Right lobe of liver (tissue), 6 donors: Measurements from ENCODE around the gene MYL12A. TPM values are rescaled to one million over a fixed set of nuclear protein-coding genes. Genes with fewer than 3 reads are reported as not detected.
A peak's percentile ranks its signal among the peaks of the same experiment; 100 is the strongest.

Experiments
- ATAC-seq, 4 donors: fragments of 200-7000 bp; cut with Tn5 transposase; one replicate each; pipeline ENCODE4 v1.9.1; 2020; ENCODE audit warnings: mild to moderate bottlenecking in 4 of 4, moderate library complexity in 4 of 4
- DNase-seq, 3 donors: peaks; one replicate each; pipeline ENCODE4 v3.0.0-alpha.2; 2020
- H3K27ac ChIP-seq, 3 donors: fragments of 200-600 bp; one replicate each; pipeline ENCODE4 v1.8.0; 2022
- H3K27me3 ChIP-seq, 2 donors: fragments of 200-600 bp; one replicate each; pipeline ENCODE4 v1.8.0; 2022
- H3K36me3 ChIP-seq, 4 donors: fragments of 200-600 bp; sonication (generic) in 1 of 4; one replicate each; pipeline versions ENCODE4 v1.5.1 to v1.8.0; 2017 to 2022; ENCODE audit warnings: control low read depth in 1 of 4
- H3K4me1 ChIP-seq, 4 donors: fragments of 200-600 bp; sonication (generic) in 1 of 4; one replicate each; pipeline versions ENCODE4 v1.5.1 to v1.8.0; 2017 to 2022; ENCODE audit warnings: control low read depth in 1 of 4
- H3K4me3 ChIP-seq, 3 donors: fragments of 200-600 bp; one replicate each; pipeline ENCODE4 v1.8.0; 2022
- H3K9me3 ChIP-seq, 4 donors: fragments of 200-600 bp; sonication (generic) in 1 of 4; one replicate each; pipeline versions ENCODE4 v1.5.1 to v1.8.0; 2017 to 2022; ENCODE audit warnings: control low read depth in 1 of 4
- POLR2A ChIP-seq: fragments of 450-650 bp; IDR thresholded peaks from one replicate; pipeline ENCODE4 v1.6.1; 2017; ENCODE audit warnings: antibody characterized with exemption, mild to moderate bottlenecking
- WGBS: methylation state at CpG from one replicate; pipeline ENCODE4 v1.1.6; 2018; ENCODE audit warnings: low coverage, low lambda C conversion rate; ENCODE audit not compliant: insufficient coverage; ENCODE audit errors: missing lambda C conversion rate; 5-methylcytosine and 5-hydroxymethylcytosine counted together
- intact Hi-C, 2 donors: fragments of 100-400 bp; cut with DNase I; formaldehyde crosslinking; loops; one replicate each; pipeline versions ENCODE4 v1.11.2 to v1.14.1; 2022
- total RNA-seq, 6 experiments: library from RNA; depleted of rRNA in 2 of 6; stranded (reverse); fragments of >200 nt in 2 of 6; fragmentation: NEBNext Ultra II Directional in 3 of 6; extraction: Animal tissue kit (Norgen Biotek cat#: 25700) in 3 of 6; gene quantifications; one replicate each; pipeline versions ENCODE4 v1.1.0 to v1.2.4, GENCODE V29; 2016 to 2023
- TF ChIP-seq, protein P1 (sequence below), 4 donors: fragments of 200-600 bp in 3 of 4; fragments of 450-650 bp in 1 of 4; IDR thresholded peaks; one replicate each; pipeline versions ENCODE4 v1.5.1 to v1.8.0; 2016 to 2022; ENCODE audit warnings: antibody characterized with exemption in 4 of 4, mild to moderate bottlenecking in 2 of 4
- donor health status: DM: no; HTN: yes; CAD: no.
- donor health status: DM: no; HTN: no; CAD: no.
- donor health status: DM: no; HTN: no; CAD: no.
- donor health status: DM: no; HTN: yes; CAD: no.
- donor health status: DM: no; HTN: yes; CAD: no.

The MYL12A gene
- total RNA-seq, 6 experiments from 2014 or later, result 82.1 to 309 (median 225) TPM

DNA sequence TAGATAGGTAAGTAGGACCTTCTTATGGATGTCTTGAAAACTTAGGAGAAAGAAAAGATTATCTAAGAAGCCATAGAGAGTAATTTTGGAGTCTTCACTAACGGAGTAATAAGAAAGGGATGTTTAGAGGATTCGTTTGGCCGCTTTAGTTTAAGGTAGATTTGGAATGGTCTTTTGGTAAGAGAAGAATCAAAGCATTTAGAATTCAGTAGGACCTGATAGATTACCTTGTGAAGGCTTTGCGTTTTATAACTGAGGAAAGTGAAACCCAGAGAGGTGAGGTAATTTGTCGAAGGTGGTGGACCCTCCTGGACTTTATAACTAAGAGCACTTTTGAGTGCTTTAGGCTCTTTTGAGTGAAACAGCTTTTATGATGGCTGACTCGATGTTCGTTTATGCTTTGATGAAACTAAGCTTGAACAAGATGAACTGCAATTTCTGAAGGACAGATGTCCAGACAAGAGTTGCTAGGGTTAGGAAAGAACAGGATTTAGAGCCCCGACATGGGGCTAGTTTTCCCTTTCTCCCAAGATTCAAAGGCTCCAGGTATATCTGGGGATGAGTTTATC is 15.6 kb downstream of the MYL12A start:
- TF ChIP-seq, protein P1, sequence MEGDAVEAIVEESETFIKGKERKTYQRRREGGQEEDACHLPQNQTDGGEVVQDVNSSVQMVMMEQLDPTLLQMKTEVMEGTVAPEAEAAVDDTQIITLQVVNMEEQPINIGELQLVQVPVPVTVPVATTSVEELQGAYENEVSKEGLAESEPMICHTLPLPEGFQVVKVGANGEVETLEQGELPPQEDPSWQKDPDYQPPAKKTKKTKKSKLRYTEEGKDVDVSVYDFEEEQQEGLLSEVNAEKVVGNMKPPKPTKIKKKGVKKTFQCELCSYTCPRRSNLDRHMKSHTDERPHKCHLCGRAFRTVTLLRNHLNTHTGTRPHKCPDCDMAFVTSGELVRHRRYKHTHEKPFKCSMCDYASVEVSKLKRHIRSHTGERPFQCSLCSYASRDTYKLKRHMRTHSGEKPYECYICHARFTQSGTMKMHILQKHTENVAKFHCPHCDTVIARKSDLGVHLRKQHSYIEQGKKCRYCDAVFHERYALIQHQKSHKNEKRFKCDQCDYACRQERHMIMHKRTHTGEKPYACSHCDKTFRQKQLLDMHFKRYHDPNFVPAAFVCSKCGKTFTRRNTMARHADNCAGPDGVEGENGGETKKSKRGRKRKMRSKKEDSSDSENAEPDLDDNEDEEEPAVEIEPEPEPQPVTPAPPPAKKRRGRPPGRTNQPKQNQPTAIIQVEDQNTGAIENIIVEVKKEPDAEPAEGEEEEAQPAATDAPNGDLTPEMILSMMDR (IDR thresholded peaks at IDR 0.05), result no peak
- no peak for TF ChIP-seq POLR2A
- intact Hi-C loops, result loop anchor here in 1 of 2 donors (5.0 kb wide), 1 partner anchor 179 kb away; no protein-coding TSS in a partner anchor
- Histone ChIP-seq H3K4me3 (peak overlapping the region; percentile 63 to 86 (median 78)), H3K9me3 (no peaks in the 10 kb centered on the region), H3K36me3 (peaks cover 0 to under 1% (median 0%) of the 10 kb centered on the region in 4 donors), H3K27ac (peak overlapping the region; percentile 97 to 99 (median 99)), H3K4me1 (peaks cover 0 to 50% (median 10%) of the 10 kb centered on the region in 4 donors), H3K27me3 (no peaks in the 10 kb centered on the region)
- WGBS, result 5% methylated on average over 8 of the region's 8 CpGs
- ATAC-seq (no peak), DNase-seq (no peak)

DNA sequence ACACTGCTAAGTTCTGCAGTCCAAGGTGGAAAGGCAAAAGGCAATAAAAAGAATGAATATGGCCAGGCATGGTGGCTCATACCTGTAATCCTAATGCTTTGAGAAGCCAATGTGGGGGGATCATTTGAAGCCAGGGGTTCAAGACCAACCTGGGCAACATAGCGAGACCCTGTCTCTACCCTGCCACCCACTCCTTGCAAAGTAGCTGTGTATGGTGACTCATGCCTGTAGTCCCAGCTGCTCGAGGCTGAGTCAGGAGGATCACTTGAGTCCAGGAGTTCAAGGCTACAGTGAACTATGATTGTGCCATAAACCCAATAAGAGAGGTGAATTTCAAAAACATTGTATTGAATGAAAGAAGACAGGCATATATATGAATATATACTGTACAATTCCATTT is 16.8 kb downstream of the MYL12A start:
- Histone ChIP-seq H3K4me1 (peaks cover 0 to 62% (median 16%) of the 10 kb centered on the region in 4 donors), H3K27me3 (no peaks in the 10 kb centered on the region), H3K4me3 (peak overlapping the region in 2 of 3 donors; percentile 63 to 78), H3K36me3 (no peaks in the 10 kb centered on the region), H3K9me3 (no peaks in the 10 kb centered on the region), H3K27ac (peak overlapping the region in 2 of 3 donors; percentile 65 to 97)
- WGBS, result 0% methylated on average over 1 of the region's 2 CpGs
- DNase-seq, result no peak
- ATAC-seq, result peak in 1 of 4 donors; percentile 17
- intact Hi-C loops, result loop anchor here in 1 of 2 donors (5.0 kb wide), 1 partner anchor 178 kb away; no protein-coding TSS in a partner anchor
- TF ChIP-seq, protein P1 (IDR thresholded peaks at IDR 0.05), result no peak
- no peak for TF ChIP-seq POLR2A

DNA sequence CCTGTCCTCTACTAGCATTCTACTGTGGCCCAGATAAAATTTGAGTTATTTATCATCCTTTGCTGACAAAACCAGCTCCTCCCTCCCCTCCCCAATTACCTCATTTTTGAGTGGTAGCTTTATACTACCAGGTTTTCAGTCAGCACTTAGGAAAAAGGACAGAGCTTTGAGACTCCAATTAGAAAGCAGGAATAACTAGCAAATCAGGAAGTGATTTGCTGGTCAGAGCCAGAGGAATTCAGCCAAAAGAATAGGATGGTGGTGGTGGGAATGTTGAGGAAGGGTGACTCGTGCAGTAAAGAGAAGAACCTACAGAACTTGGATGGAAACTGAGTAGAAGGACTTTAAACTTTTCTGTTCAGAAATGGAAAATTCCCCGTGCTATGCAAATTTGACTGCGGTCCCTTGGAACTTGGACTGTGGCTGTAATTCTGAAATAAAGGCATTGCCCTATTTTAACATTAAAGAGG is 18.0 kb downstream of the MYL12A start:
- WGBS, result 36% methylated on average over 3 of the region's 3 CpGs
- H3K4me3 ChIP-seq, result peak overlapping the region in 2 of 3 donors; percentile 3 to 14
- no peak for DNase-seq

DNA sequence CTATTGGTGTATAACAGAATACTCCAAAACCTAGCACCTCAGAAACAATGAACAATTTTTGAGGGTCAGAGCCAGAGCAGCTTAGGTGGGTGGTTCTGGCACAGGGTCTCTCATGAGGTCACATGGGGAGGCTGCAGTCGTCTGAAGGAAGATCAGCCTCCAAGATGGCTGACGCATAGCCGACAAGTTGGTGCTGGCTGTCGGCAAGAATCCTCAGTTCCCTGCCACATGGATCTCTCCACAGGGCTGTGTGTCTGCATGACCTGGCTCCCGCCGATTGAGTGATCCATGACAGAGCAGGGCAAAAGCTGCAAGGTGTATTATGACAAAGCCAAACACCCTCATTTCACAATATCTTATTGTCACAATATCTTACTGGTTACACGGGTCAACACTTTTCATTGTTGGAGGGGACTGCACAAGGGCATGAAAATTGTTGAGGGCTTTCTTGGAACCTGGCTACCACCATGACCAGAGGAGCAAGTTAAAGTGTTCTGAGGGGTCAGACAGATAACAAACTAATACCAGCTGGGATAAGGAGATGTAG is 18.5 kb downstream of the MYL12A start:
- Histone ChIP-seq H3K4me1 (peaks cover 0 to 74% (median 18%) of the 10 kb centered on the region in 4 donors), H3K4me3 (peak overlapping the region in 1 of 3 donors; percentile 14)

More for the DNA sequence above, 18.0 kb downstream of the MYL12A start:
- Histone ChIP-seq H3K4me1 (peaks cover 0 to 72% (median 16%) of the 10 kb centered on the region in 4 donors), H3K36me3 (no peaks in the 10 kb centered on the region), H3K27me3 (no peaks in the 10 kb centered on the region), H3K9me3 (no peaks in the 10 kb centered on the region), H3K27ac (peak overlapping the region; percentile 23 to 65 (median 51))
- intact Hi-C loops, result no loop called here
- TF ChIP-seq, protein P1 (IDR thresholded peaks at IDR 0.05), result no peak
- TF ChIP-seq POLR2A, result peak; percentile 15
- ATAC-seq, result peak in 3 of 4 donors; percentile 0 to 34 (median 2)

More for the DNA sequence above, 18.5 kb downstream of the MYL12A start:
- 11% methylated on average over 4 of the region's 7 CpGs for WGBS
- H3K36me3 ChIP-seq, result no peaks in the 10 kb centered on the region
- TF ChIP-seq POLR2A, result no peak
- TF ChIP-seq, protein P1 (IDR thresholded peaks at IDR 0.05), result no peak
- H3K27me3 ChIP-seq, result no peaks in the 10 kb centered on the region
- peak overlapping the region; percentile 23 to 65 (median 51) for H3K27ac ChIP-seq
- peak; percentile 2 to 21 (median 11) for ATAC-seq
- peak in 2 of 3 donors; percentile 43 to 55 for DNase-seq
- no peaks in the 10 kb centered on the region for H3K9me3 ChIP-seq
- intact Hi-C loops, result no loop called here
